ENCODE results near the gene GOLGB1. TPM values are rescaled to one million over a fixed set of nuclear protein-coding genes. Genes with fewer than 3 reads are reported as not detected.
"Not testable (repeated sequence)": the region's sequence is repeated elsewhere in the genome, so short reads cannot be mapped to it uniquely, and the experiment has no call there.

Gene GOLGB1
- polyA plus RNA-seq, 2 donors, result 11.3 to 11.7 TPM

GRCh38 chr3:121747976-121748375 lies 1.6 kb downstream of the GOLGB1 start:
- no peak overlapping the region for H3K27ac ChIP-seq (ENCODE audit: low read depth in 2 of 2, low read length in 1 of 2)

GRCh38 chr3:121743106-121743505 lies 6.4 kb downstream of the GOLGB1 start:
- WGBS, 2 donors, result 97 to 98% methylated on average over 2 of the region's 2 CpGs
- not testable (repeated sequence) for H3K36me3 ChIP-seq (ENCODE audit: control insufficient read depth in 2 of 2, insufficient read depth in 2 of 2, low read length in 1 of 2); H3K9me3 ChIP-seq (ENCODE audit: control insufficient read depth in 2 of 2, insufficient read depth in 1 of 2, low read depth in 1 of 2, low read length in 1 of 2); H3K4me1 ChIP-seq (ENCODE audit: control insufficient read depth in 2 of 2, insufficient read depth in 2 of 2, low read length in 1 of 2); H3K27ac ChIP-seq (ENCODE audit: low read depth in 2 of 2, low read length in 1 of 2); H3K27me3 ChIP-seq (ENCODE audit: control insufficient read depth in 1 of 2, insufficient read depth in 2 of 2, low read length in 2 of 2); H3K4me3 ChIP-seq (ENCODE audit: low read depth in 1 of 2, low read length in 2 of 2)

More at GRCh38 chr3:121747976-121748375, 1.6 kb downstream of the GOLGB1 start:
- Histone ChIP-seq H3K36me3 (ENCODE audit: control insufficient read depth in 2 of 2, insufficient read depth in 2 of 2, low read length in 1 of 2) (no peaks in the 10 kb centered on the region), H3K4me1 (ENCODE audit: control insufficient read depth in 2 of 2, insufficient read depth in 2 of 2, low read length in 1 of 2) (no peaks in the 10 kb centered on the region), H3K27me3 (ENCODE audit: control insufficient read depth in 1 of 2, insufficient read depth in 2 of 2, low read length in 2 of 2) (no peaks in the 10 kb centered on the region), H3K4me3 (ENCODE audit: low read depth in 1 of 2, low read length in 2 of 2) (peak overlapping the region in 1 of 2 donors; percentile 89), H3K9me3 (ENCODE audit: control insufficient read depth in 2 of 2, insufficient read depth in 1 of 2, low read depth in 1 of 2, low read length in 1 of 2) (no peaks in the 10 kb centered on the region)
- WGBS, 2 donors, result 25% methylated on average over 3 of the region's 3 CpGs

- H3K27me3 ChIP-seq (ENCODE audit: control insufficient read depth in 1 of 2, insufficient read depth in 2 of 2, low read length in 2 of 2), result no peaks in the 10 kb centered on the region
Measured at GRCh38 chr3:121740896-121741295, 8.6 kb downstream of the GOLGB1 start.

GRCh38 chr3:121739902-121740301 lies 9.6 kb downstream of the GOLGB1 start:
- no peak overlapping the region for H3K27ac ChIP-seq (ENCODE audit: low read depth in 2 of 2, low read length in 1 of 2)
- no peaks in the 10 kb centered on the region for H3K9me3 ChIP-seq (ENCODE audit: control insufficient read depth in 2 of 2, insufficient read depth in 1 of 2, low read depth in 1 of 2, low read length in 1 of 2)
- H3K4me1 ChIP-seq (ENCODE audit: control insufficient read depth in 2 of 2, insufficient read depth in 2 of 2, low read length in 1 of 2), result no peaks in the 10 kb centered on the region
- no peak overlapping the region for H3K4me3 ChIP-seq (ENCODE audit: low read depth in 1 of 2, low read length in 2 of 2)
- no peaks in the 10 kb centered on the region for H3K36me3 ChIP-seq (ENCODE audit: control insufficient read depth in 2 of 2, insufficient read depth in 2 of 2, low read length in 1 of 2)
- no peaks in the 10 kb centered on the region for H3K27me3 ChIP-seq (ENCODE audit: control insufficient read depth in 1 of 2, insufficient read depth in 2 of 2, low read length in 2 of 2)

More at GRCh38 chr3:121740896-121741295, 8.6 kb downstream of the GOLGB1 start:
- no peak overlapping the region for H3K27ac ChIP-seq (ENCODE audit: low read depth in 2 of 2, low read length in 1 of 2)
- H3K4me1 ChIP-seq (ENCODE audit: control insufficient read depth in 2 of 2, insufficient read depth in 2 of 2, low read length in 1 of 2), result no peaks in the 10 kb centered on the region
- H3K4me3 ChIP-seq (ENCODE audit: low read depth in 1 of 2, low read length in 2 of 2), result no peak overlapping the region
- 76% methylated on average over 2 of the region's 2 CpGs for WGBS, 2 donors
- H3K9me3 ChIP-seq (ENCODE audit: control insufficient read depth in 2 of 2, insufficient read depth in 1 of 2, low read depth in 1 of 2, low read length in 1 of 2), result no peaks in the 10 kb centered on the region
- no peaks in the 10 kb centered on the region for H3K36me3 ChIP-seq (ENCODE audit: control insufficient read depth in 2 of 2, insufficient read depth in 2 of 2, low read length in 1 of 2)

GRCh38 chr3:121737644-121738043 lies 11.9 kb downstream of the GOLGB1 start:
- Histone ChIP-seq H3K27ac (ENCODE audit: low read depth in 2 of 2, low read length in 1 of 2) (no peak overlapping the region), H3K9me3 (ENCODE audit: control insufficient read depth in 2 of 2, insufficient read depth in 1 of 2, low read depth in 1 of 2, low read length in 1 of 2) (no peaks in the 10 kb centered on the region), H3K27me3 (ENCODE audit: control insufficient read depth in 1 of 2, insufficient read depth in 2 of 2, low read length in 2 of 2) (no peaks in the 10 kb centered on the region), H3K36me3 (ENCODE audit: control insufficient read depth in 2 of 2, insufficient read depth in 2 of 2, low read length in 1 of 2) (no peaks in the 10 kb centered on the region), H3K4me1 (ENCODE audit: control insufficient read depth in 2 of 2, insufficient read depth in 2 of 2, low read length in 1 of 2) (no peaks in the 10 kb centered on the region), H3K4me3 (ENCODE audit: low read depth in 1 of 2, low read length in 2 of 2) (no peak overlapping the region)
- 93 to 94% methylated on average over 4 of the region's 4 CpGs for WGBS, 2 donors

GRCh38 chr3:121736112-121736511 lies 13.4 kb downstream of the GOLGB1 start:
- whole genome bisulfite sequencing, 2 donors, result 79 to 89% methylated on average over 3 of the region's 3 CpGs
- H3K4me1 ChIP-seq (ENCODE audit: control insufficient read depth in 2 of 2, insufficient read depth in 2 of 2, low read length in 1 of 2), result no peaks in the 10 kb centered on the region

GRCh38 chr3:121735047-121735696 lies 14.4 kb downstream of the GOLGB1 start:
- H3K4me3 ChIP-seq (ENCODE audit: low read depth in 1 of 2, low read length in 2 of 2), result no peak overlapping the region
- H3K36me3 ChIP-seq (ENCODE audit: control insufficient read depth in 2 of 2, insufficient read depth in 2 of 2, low read length in 1 of 2), result no peaks in the 10 kb centered on the region
- H3K9me3 ChIP-seq (ENCODE audit: control insufficient read depth in 2 of 2, insufficient read depth in 1 of 2, low read depth in 1 of 2, low read length in 1 of 2), result no peaks in the 10 kb centered on the region
- no peaks in the 10 kb centered on the region for H3K27me3 ChIP-seq (ENCODE audit: control insufficient read depth in 1 of 2, insufficient read depth in 2 of 2, low read length in 2 of 2)
- no peak overlapping the region for H3K27ac ChIP-seq (ENCODE audit: low read depth in 2 of 2, low read length in 1 of 2)
- no peaks in the 10 kb centered on the region for H3K4me1 ChIP-seq (ENCODE audit: control insufficient read depth in 2 of 2, insufficient read depth in 2 of 2, low read length in 1 of 2)

More at GRCh38 chr3:121736112-121736511, 13.4 kb downstream of the GOLGB1 start:
- Histone ChIP-seq H3K9me3 (ENCODE audit: control insufficient read depth in 2 of 2, insufficient read depth in 1 of 2, low read depth in 1 of 2, low read length in 1 of 2) (no peaks in the 10 kb centered on the region), H3K4me3 (ENCODE audit: low read depth in 1 of 2, low read length in 2 of 2) (no peak overlapping the region), H3K36me3 (ENCODE audit: control insufficient read depth in 2 of 2, insufficient read depth in 2 of 2, low read length in 1 of 2) (no peaks in the 10 kb centered on the region), H3K27ac (ENCODE audit: low read depth in 2 of 2, low read length in 1 of 2) (no peak overlapping the region), H3K27me3 (ENCODE audit: control insufficient read depth in 1 of 2, insufficient read depth in 2 of 2, low read length in 2 of 2) (no peaks in the 10 kb centered on the region)

- no peaks in the 10 kb centered on the region for H3K9me3 ChIP-seq (ENCODE audit: control insufficient read depth in 2 of 2, insufficient read depth in 1 of 2, low read depth in 1 of 2, low read length in 1 of 2)
- H3K27me3 ChIP-seq (ENCODE audit: control insufficient read depth in 1 of 2, insufficient read depth in 2 of 2, low read length in 2 of 2), result no peaks in the 10 kb centered on the region
- 53 to 62% methylated on average over 8 of the region's 8 CpGs for WGBS, 2 donors
- H3K4me3 ChIP-seq (ENCODE audit: low read depth in 1 of 2, low read length in 2 of 2), result no peak overlapping the region
- H3K36me3 ChIP-seq (ENCODE audit: control insufficient read depth in 2 of 2, insufficient read depth in 2 of 2, low read length in 1 of 2), result no peaks in the 10 kb centered on the region
- no peaks in the 10 kb centered on the region for H3K4me1 ChIP-seq (ENCODE audit: control insufficient read depth in 2 of 2, insufficient read depth in 2 of 2, low read length in 1 of 2)
- H3K27ac ChIP-seq (ENCODE audit: low read depth in 2 of 2, low read length in 1 of 2), result no peak overlapping the region
Measured at GRCh38 chr3:121730940-121731687, 18.4 kb downstream of the GOLGB1 start.

- no peak overlapping the region for H3K27ac ChIP-seq (ENCODE audit: low read depth in 2 of 2, low read length in 1 of 2)
- H3K9me3 ChIP-seq (ENCODE audit: control insufficient read depth in 2 of 2, insufficient read depth in 1 of 2, low read depth in 1 of 2, low read length in 1 of 2), result no peaks in the 10 kb centered on the region
- no peak overlapping the region for H3K4me3 ChIP-seq (ENCODE audit: low read depth in 1 of 2, low read length in 2 of 2)
- no peaks in the 10 kb centered on the region for H3K27me3 ChIP-seq (ENCODE audit: control insufficient read depth in 1 of 2, insufficient read depth in 2 of 2, low read length in 2 of 2)
- H3K36me3 ChIP-seq (ENCODE audit: control insufficient read depth in 2 of 2, insufficient read depth in 2 of 2, low read length in 1 of 2), result peaks cover 6 to 9% of the 10 kb centered on the region in 2 donors
- no peaks in the 10 kb centered on the region for H3K4me1 ChIP-seq (ENCODE audit: control insufficient read depth in 2 of 2, insufficient read depth in 2 of 2, low read length in 1 of 2)
- WGBS, 2 donors, result 93 to 97% methylated on average over 1 of the region's 1 CpG
Measured at GRCh38 chr3:121724130-121724529, 25.4 kb downstream of the GOLGB1 start.

- Histone ChIP-seq H3K27ac (ENCODE audit: low read depth in 2 of 2, low read length in 1 of 2) (no peak overlapping the region), H3K9me3 (ENCODE audit: control insufficient read depth in 2 of 2, insufficient read depth in 1 of 2, low read depth in 1 of 2, low read length in 1 of 2) (no peaks in the 10 kb centered on the region)
- WGBS, 2 donors, result 86 to 92% methylated on average over 1 of the region's 1 CpG
Measured at GRCh38 chr3:121723485-121723884, 26.1 kb downstream of the GOLGB1 start.

More at GRCh38 chr3:121723485-121723884, 26.1 kb downstream of the GOLGB1 start:
- no peaks in the 10 kb centered on the region for H3K4me1 ChIP-seq (ENCODE audit: control insufficient read depth in 2 of 2, insufficient read depth in 2 of 2, low read length in 1 of 2)
- H3K36me3 ChIP-seq (ENCODE audit: control insufficient read depth in 2 of 2, insufficient read depth in 2 of 2, low read length in 1 of 2), result peaks cover 6 to 9% of the 10 kb centered on the region in 2 donors
- H3K4me3 ChIP-seq (ENCODE audit: low read depth in 1 of 2, low read length in 2 of 2), result no peak overlapping the region
- H3K27me3 ChIP-seq (ENCODE audit: control insufficient read depth in 1 of 2, insufficient read depth in 2 of 2, low read length in 2 of 2), result no peaks in the 10 kb centered on the region

All from esophagus (tissue), 2 donors.